ENCODE measurements around the gene STK26.

Gene STK26

GRCh38 chrX:132101206-132101605 is 78.1 kb downstream of the STK26 start:
- no peak for DNase-seq

- no peak for DNase-seq
These were observed 78.7 kb downstream of the STK26 start for GRCh38 chrX:132101799-132102198.

GRCh38 chrX:132107291-132107690 is 84.2 kb downstream of the STK26 start:
- DNase-seq, result no peak

- DNase-seq, result no peak
These were observed 91.5 kb downstream of the STK26 start for GRCh38 chrX:132114607-132115006.

GRCh38 chrX:132115792-132116191 is 92.7 kb downstream of the STK26 start:
- DNase-seq, result no peak

- DNase-seq, result no peak
These were observed 95.3 kb downstream of the STK26 start for GRCh38 chrX:132118358-132118757.

- no peak for DNase-seq
These were observed 96.2 kb downstream of the STK26 start for GRCh38 chrX:132119283-132119682.

- DNase-seq, result no peak
These were observed 96.9 kb downstream of the STK26 start for GRCh38 chrX:132119821-132120515.

GRCh38 chrX:132120913-132121312 is 97.8 kb downstream of the STK26 start:
- DNase-seq, result no peak

All from NCI-H524 (cell line).